ENCODE data around the gene HBA1.
"Not testable (repeated sequence)": the region's sequence is repeated elsewhere in the genome, so short reads cannot be mapped to it uniquely, and the experiment has no call there.

The HBA1 gene

DNA sequence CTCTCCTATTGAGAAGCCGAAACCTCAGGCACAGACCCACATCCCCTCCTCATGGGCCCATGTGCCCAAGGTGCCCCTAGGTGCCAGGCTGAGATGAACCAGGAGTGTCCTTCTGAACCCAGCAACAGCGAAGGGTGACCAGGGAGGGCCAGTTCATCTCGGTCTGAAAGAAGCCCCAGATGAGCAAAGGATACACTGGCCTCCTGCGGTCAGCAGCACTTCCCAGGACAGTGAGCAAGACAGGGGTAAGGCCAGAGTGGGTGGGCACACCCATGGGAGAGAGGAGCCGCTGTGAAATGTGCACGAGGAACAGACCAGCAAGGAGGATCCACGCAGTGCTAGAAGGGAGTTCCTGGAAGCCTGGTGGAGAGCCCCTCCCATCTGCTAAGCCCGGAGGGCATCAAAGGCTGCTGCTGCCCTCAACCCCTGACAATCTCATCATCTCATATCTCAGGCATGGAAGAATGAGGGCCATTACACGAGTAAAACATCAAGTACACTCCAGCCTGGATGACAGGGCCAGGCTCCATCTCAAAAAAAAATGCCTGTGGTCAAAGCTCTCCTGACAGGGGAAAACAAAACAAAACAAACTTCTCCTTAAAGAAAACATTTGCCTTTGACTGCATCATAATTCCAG lies 27.3 kb upstream of the HBA1 start:
- no peak for DNase-seq (ENCODE audit: low spot score)
- POLR2A ChIA-PET (ENCODE audit: low non-redundant PET): interaction anchor here (0.7 kb wide), 1 partner anchor 164 kb away, joined by 3 read pairs; no protein-coding TSS in a partner anchor
- TF ChIP-seq, protein P1, sequence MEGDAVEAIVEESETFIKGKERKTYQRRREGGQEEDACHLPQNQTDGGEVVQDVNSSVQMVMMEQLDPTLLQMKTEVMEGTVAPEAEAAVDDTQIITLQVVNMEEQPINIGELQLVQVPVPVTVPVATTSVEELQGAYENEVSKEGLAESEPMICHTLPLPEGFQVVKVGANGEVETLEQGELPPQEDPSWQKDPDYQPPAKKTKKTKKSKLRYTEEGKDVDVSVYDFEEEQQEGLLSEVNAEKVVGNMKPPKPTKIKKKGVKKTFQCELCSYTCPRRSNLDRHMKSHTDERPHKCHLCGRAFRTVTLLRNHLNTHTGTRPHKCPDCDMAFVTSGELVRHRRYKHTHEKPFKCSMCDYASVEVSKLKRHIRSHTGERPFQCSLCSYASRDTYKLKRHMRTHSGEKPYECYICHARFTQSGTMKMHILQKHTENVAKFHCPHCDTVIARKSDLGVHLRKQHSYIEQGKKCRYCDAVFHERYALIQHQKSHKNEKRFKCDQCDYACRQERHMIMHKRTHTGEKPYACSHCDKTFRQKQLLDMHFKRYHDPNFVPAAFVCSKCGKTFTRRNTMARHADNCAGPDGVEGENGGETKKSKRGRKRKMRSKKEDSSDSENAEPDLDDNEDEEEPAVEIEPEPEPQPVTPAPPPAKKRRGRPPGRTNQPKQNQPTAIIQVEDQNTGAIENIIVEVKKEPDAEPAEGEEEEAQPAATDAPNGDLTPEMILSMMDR (conservative IDR thresholded peaks at IDR 0.05; ENCODE audit: low read depth): no peak
- H3K27ac ChIP-seq: no peak overlapping the region
- CTCF ChIA-PET: interaction anchor here (0.6 to 0.7 kb wide), 2 partner anchors 11 to 83 kb away, joined by 3 to 5 read pairs; no protein-coding TSS in a partner anchor

DNA sequence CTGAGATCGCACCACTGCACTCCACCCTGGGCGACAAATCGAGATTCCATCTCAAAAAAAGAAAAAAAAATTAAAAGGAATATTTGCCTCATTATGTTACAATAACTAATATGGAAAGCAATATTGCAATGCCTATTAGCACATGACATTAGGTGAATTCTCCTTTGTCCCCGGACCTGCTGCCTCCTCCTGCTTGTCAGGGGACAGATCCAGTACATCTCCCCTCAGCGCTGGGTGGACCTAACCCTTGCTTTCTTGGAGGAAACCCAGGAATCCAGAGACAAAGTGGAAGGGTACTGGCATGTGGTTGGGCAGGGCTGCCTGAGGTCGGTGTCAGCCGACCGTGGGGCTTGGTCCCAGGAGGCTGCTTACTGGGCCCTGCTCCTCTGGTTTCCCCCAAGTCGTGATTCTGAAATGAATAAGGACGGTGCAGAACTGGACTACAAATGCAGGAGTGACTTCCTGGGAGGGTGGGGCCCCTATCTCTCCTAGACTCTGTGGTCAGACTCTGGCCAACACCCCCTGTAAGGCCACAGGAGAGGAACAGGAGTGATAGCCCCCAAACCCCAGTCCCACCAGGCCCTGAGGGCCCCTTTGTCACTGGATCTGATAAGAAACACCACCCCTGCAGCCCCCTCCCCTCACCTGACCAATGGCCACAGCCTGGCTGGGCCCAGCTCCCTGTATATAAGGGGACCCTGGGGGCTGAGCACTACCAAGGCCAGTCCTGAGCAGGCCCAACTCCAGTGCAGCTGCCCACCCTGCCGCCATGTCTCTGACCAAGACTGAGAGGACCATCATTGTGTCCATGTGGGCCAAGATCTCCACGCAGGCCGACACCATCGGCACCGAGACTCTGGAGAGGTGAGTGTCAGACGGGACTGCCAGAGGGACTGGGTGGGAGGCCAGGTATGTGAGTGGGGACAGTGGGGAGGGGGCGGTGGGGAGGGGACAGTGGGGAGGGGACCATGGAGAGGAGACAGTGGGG lies 24.0 kb upstream of the HBA1 start, which contains the start of gene HBZ:
HBZ (plus strand) TSS at position 504 of the 988 bp plus-strand sequence; CDS start at position 770, 266 bp downstream.
- TF ChIP-seq, protein P1 (conservative IDR thresholded peaks at IDR 0.05; ENCODE audit: low read depth): no peak
- H3K27ac ChIP-seq: no peak within 1 kb of the TSS
- no peak for DNase-seq (ENCODE audit: low spot score)
- ChIA-PET POLR2A (ENCODE audit: low non-redundant PET) (no interaction called here), CTCF (no interaction called here)

DNA sequence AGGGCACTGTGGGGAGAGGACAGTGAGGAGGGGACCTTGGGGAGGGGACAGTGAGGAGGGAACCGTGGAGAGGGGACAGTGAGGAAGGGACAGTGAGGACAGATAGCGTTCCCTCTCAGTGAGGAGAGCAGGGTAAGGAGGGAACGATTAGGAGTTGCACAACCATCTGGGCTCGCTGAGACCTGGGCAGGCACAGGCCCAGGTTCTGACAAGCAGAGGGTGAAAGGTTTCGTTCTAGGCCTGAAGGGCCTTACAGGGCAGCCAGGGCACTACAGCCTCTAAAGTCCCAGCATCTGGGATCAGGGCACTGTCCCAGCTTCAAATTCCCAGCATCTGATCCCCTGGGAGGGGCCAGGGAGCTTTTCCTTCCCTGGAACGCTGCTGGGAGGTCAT lies 23.4 kb upstream of the HBA1 start:
- DNase-seq (ENCODE audit: low spot score); POLR2A ChIA-PET (ENCODE audit: low non-redundant PET); CTCF ChIA-PET; H3K27ac ChIP-seq: not testable (repeated sequence)

- DNase-seq (ENCODE audit: low spot score); CTCF ChIA-PET; H3K27ac ChIP-seq; POLR2A ChIA-PET (ENCODE audit: low non-redundant PET): not testable (repeated sequence)
These were observed 22.8 kb upstream of the HBA1 start for GRCh38 chr16:153550-154216.

DNA sequence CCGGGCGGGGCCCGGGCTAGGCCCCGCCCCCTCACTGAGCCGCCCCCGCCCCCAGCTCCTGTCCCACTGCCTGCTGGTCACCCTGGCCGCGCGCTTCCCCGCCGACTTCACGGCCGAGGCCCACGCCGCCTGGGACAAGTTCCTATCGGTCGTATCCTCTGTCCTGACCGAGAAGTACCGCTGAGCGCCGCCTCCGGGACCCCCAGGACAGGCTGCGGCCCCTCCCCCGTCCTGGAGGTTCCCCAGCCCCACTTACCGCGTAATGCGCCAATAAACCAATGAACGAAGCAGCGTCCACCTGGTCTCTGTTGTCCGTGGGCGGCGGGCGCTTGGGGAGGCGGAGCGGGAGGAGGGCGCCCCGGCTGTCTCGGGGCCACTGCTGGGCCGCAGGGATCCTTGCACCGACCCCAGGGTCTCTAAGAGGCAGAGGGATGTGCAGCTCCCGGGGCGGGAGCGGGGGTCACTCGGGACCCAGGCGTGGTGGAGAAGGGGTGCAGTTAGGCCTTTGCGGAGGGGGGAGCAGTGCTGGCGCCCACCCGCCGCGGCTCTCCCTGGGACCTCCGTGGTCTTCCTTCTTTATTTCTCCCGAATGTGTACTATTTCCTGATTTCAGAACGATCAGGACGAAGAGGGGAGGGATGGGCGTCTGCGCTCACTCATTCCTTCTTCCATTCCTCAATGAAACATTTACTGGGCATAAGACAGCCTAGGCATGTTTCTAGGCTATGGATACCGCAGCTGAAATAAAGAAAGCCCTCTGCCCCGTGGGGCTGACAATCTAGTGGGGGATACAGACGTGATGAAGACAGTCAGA lies 22.1 kb upstream of the HBA1 start:
- DNase-seq (ENCODE audit: low spot score): no peak
- POLR2A ChIA-PET (ENCODE audit: low non-redundant PET): no interaction called here

DNA sequence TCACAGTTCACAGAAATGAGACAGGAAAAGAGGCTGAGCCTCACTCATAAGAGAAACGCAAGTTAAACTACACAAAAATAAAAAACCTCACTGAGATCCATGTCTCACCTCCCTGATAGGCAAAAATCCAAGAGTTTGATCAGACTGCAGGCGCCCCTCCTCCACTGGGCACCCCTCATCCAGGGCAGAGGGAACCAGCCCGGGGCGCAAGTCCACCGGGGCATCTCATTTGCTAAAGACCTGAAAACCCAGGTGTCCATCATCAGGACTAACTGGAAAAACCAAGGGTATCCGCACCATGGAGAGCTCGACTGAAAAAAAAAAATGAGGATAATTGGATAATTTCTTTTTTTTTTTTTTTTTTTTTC lies 21.5 kb upstream of the HBA1 start:
- CTCF ChIA-PET: no interaction called here
- no peak overlapping the region for H3K27ac ChIP-seq
- POLR2A ChIA-PET (ENCODE audit: low non-redundant PET): no interaction called here
- TF ChIP-seq, protein P1 (conservative IDR thresholded peaks at IDR 0.05; ENCODE audit: low read depth): no peak
- DNase-seq (ENCODE audit: low spot score): no peak

More for the DNA sequence above, 22.1 kb upstream of the HBA1 start:
- CTCF ChIA-PET: no interaction called here
- TF ChIP-seq, protein P1 (conservative IDR thresholded peaks at IDR 0.05; ENCODE audit: low read depth): no peak
- no peak overlapping the region for H3K27ac ChIP-seq

All from RWPE1 (cell line).